Activated T-helper 1 cell treated with anti-CD3 and anti-CD28 coated beads, Interleukin-12 subunit alpha, Interleukin-12 subunit beta, Interleukin-2, Interleukin-4 antibody, amounts not matched to agents 30 ng/mL and 10 ng/mL and 1 ng/mL, durations not matched to agents 14 hours and 24 hours and 36 hours (primary cell): Measurements from ENCODE around the gene SHMT2. TPM values are rescaled to one million over a fixed set of nuclear protein-coding genes. Genes with fewer than 3 reads are reported as not detected.

Experiments
- DNase-seq: peaks from one replicate; pipeline ENCODE4 v3.0.0; 2021; ENCODE audit warnings: low spot score
- H3K27ac Mint-ChIP-seq: one replicate; pipeline ENCODE4 v1.8.0; 2021; ENCODE audit warnings: mild to moderate bottlenecking, mixed read lengths
- H3K27me3 Mint-ChIP-seq: one replicate; pipeline ENCODE4 v1.8.0; 2022; ENCODE audit warnings: mild to moderate bottlenecking, moderate library complexity, mixed read lengths; ENCODE audit not compliant: insufficient read depth
- H3K36me3 Mint-ChIP-seq: one replicate; pipeline ENCODE4 v1.8.0; 2021; ENCODE audit warnings: low read depth, mixed read lengths
- H3K4me1 Mint-ChIP-seq: one replicate; pipeline ENCODE4 v1.8.0; 2021; ENCODE audit warnings: low read depth, mixed read lengths
- H3K4me3 Mint-ChIP-seq: one replicate; pipeline ENCODE4 v1.8.0; 2021; ENCODE audit warnings: mild to moderate bottlenecking, moderate library complexity, mixed read lengths
- H3K9me3 Mint-ChIP-seq: one replicate; pipeline ENCODE4 v1.8.0; 2021; ENCODE audit warnings: mixed read lengths
- intact Hi-C: fragments of 100-400 bp; cut with micrococcal nuclease; formaldehyde crosslinking; loops from one replicate; pipeline ENCODE4 v1.15.1; 2024
- total RNA-seq: library from RNA; stranded (reverse); gene quantifications from 2 replicates; pipeline ENCODE4 v1.2.3, GENCODE V29; 2022

SHMT2 gene
- total RNA-seq, 1 donor from 2014 or later = 280 TPM

- Mint-ChIP-seq H3K27me3 (no peaks in the 10 kb centered on the region), H3K27ac (no peak overlapping the region), H3K4me3 (no peak overlapping the region), H3K9me3 (no peaks in the 10 kb centered on the region), H3K4me1 (no peaks in the 10 kb centered on the region), H3K36me3 (no peaks in the 10 kb centered on the region)
- no peak for DNase-seq
- intact Hi-C loops = no loop called here
Measured at GRCh38 chr12:57202321-57202720, 27.2 kb upstream of the SHMT2 start.

- Mint-ChIP-seq H3K9me3 (no peaks in the 10 kb centered on the region), H3K27me3 (no peaks in the 10 kb centered on the region), H3K4me3 (no peak overlapping the region), H3K36me3 (no peaks in the 10 kb centered on the region), H3K27ac (no peak overlapping the region), H3K4me1 (no peaks in the 10 kb centered on the region)
- intact Hi-C loops = no loop called here
- DNase-seq = no peak
Measured at GRCh38 chr12:57203201-57203600, 26.3 kb upstream of the SHMT2 start.

GRCh38 chr12:57203791-57204190 is 25.7 kb upstream of the SHMT2 start:
- H3K9me3 Mint-ChIP-seq = no peaks in the 10 kb centered on the region
- H3K4me1 Mint-ChIP-seq = no peaks in the 10 kb centered on the region
- no peaks in the 10 kb centered on the region for H3K27me3 Mint-ChIP-seq
- no peaks in the 10 kb centered on the region for H3K36me3 Mint-ChIP-seq
- no peak overlapping the region for H3K27ac Mint-ChIP-seq
- intact Hi-C loops = no loop called here
- no peak for DNase-seq
- H3K4me3 Mint-ChIP-seq = no peak overlapping the region

GRCh38 chr12:57204454-57204853 is 25.1 kb upstream of the SHMT2 start:
- Mint-ChIP-seq H3K27ac (no peak overlapping the region), H3K36me3 (no peaks in the 10 kb centered on the region), H3K4me1 (no peaks in the 10 kb centered on the region), H3K27me3 (peaks cover 2% of the 10 kb centered on the region), H3K4me3 (no peak overlapping the region), H3K9me3 (no peaks in the 10 kb centered on the region)
- intact Hi-C loops = no loop called here
- DNase-seq = no peak

- no peaks in the 10 kb centered on the region for H3K9me3 Mint-ChIP-seq
- peaks cover 2% of the 10 kb centered on the region for H3K27me3 Mint-ChIP-seq
- no peak for DNase-seq
- no peak overlapping the region for H3K4me3 Mint-ChIP-seq
- intact Hi-C loops = no loop called here
- H3K27ac Mint-ChIP-seq = no peak overlapping the region
- H3K36me3 Mint-ChIP-seq = no peaks in the 10 kb centered on the region
- no peaks in the 10 kb centered on the region for H3K4me1 Mint-ChIP-seq
Measured at GRCh38 chr12:57205186-57205585, 24.3 kb upstream of the SHMT2 start.

- H3K9me3 Mint-ChIP-seq = no peaks in the 10 kb centered on the region
- H3K27ac Mint-ChIP-seq = no peak overlapping the region
- H3K4me1 Mint-ChIP-seq = no peaks in the 10 kb centered on the region
- no peaks in the 10 kb centered on the region for H3K36me3 Mint-ChIP-seq
- intact Hi-C loops = no loop called here
- H3K4me3 Mint-ChIP-seq = no peak overlapping the region
- H3K27me3 Mint-ChIP-seq = peaks cover 2% of the 10 kb centered on the region
- no peak for DNase-seq
Measured at GRCh38 chr12:57205931-57206330, 23.6 kb upstream of the SHMT2 start.

- no peak for DNase-seq
- Mint-ChIP-seq H3K9me3 (no peaks in the 10 kb centered on the region), H3K4me1 (no peaks in the 10 kb centered on the region), H3K4me3 (no peak overlapping the region), H3K27ac (no peak overlapping the region), H3K36me3 (no peaks in the 10 kb centered on the region), H3K27me3 (peaks cover 2% of the 10 kb centered on the region)
- intact Hi-C loops = no loop called here
Measured at GRCh38 chr12:57207731-57208630, 21.5 kb upstream of the SHMT2 start.

GRCh38 chr12:57208631-57209282 is 20.8 kb upstream of the SHMT2 start:
- Mint-ChIP-seq H3K4me1 (peaks cover 6% of the 10 kb centered on the region), H3K36me3 (no peaks in the 10 kb centered on the region), H3K27me3 (peaks cover 7% of the 10 kb centered on the region), H3K4me3 (no peak overlapping the region), H3K9me3 (no peaks in the 10 kb centered on the region), H3K27ac (no peak overlapping the region)
- intact Hi-C loops = no loop called here
- DNase-seq = no peak

- H3K4me1 Mint-ChIP-seq = peaks cover 13% of the 10 kb centered on the region
- no peak for DNase-seq
- H3K4me3 Mint-ChIP-seq = no peak overlapping the region
- no peak overlapping the region for H3K27ac Mint-ChIP-seq
- H3K36me3 Mint-ChIP-seq = no peaks in the 10 kb centered on the region
- intact Hi-C loops = no loop called here
- H3K9me3 Mint-ChIP-seq = no peaks in the 10 kb centered on the region
- H3K27me3 Mint-ChIP-seq = peaks cover 19% of the 10 kb centered on the region
Measured at GRCh38 chr12:57209916-57210315, 19.6 kb upstream of the SHMT2 start.

- Mint-ChIP-seq H3K27ac (no peak overlapping the region), H3K4me1 (peaks cover 18% of the 10 kb centered on the region), H3K36me3 (no peaks in the 10 kb centered on the region), H3K27me3 (peaks cover 24% of the 10 kb centered on the region), H3K9me3 (no peaks in the 10 kb centered on the region), H3K4me3 (no peak overlapping the region)
- no peak for DNase-seq
- intact Hi-C loops = no loop called here
Measured at GRCh38 chr12:57210461-57210860, 19.1 kb upstream of the SHMT2 start.

GRCh38 chr12:57210926-57211692 is 18.4 kb upstream of the SHMT2 start:
- H3K27ac Mint-ChIP-seq = no peak overlapping the region
- no peaks in the 10 kb centered on the region for H3K9me3 Mint-ChIP-seq
- peaks cover 24% of the 10 kb centered on the region for H3K4me1 Mint-ChIP-seq
- H3K4me3 Mint-ChIP-seq = no peak overlapping the region
- peaks cover 31% of the 10 kb centered on the region for H3K27me3 Mint-ChIP-seq
- no peaks in the 10 kb centered on the region for H3K36me3 Mint-ChIP-seq
- intact Hi-C loops = no loop called here
- DNase-seq = no peak

- Mint-ChIP-seq H3K27me3 (peaks cover 31% of the 10 kb centered on the region), H3K4me1 (peaks cover 24% of the 10 kb centered on the region), H3K27ac (no peak overlapping the region), H3K9me3 (no peaks in the 10 kb centered on the region), H3K4me3 (no peak overlapping the region), H3K36me3 (no peaks in the 10 kb centered on the region)
- intact Hi-C loops = no loop called here
- DNase-seq = no peak
Measured at GRCh38 chr12:57211791-57212700, 17.5 kb upstream of the SHMT2 start.
